Measurements from ENCODE around the gene SCNN1A. TPM values are rescaled to one million over a fixed set of nuclear protein-coding genes. Genes with fewer than 3 reads are reported as not detected.

The SCNN1A gene
- total RNA-seq, result under 0.01 and 0.32 TPM in 2 replicates

DNA sequence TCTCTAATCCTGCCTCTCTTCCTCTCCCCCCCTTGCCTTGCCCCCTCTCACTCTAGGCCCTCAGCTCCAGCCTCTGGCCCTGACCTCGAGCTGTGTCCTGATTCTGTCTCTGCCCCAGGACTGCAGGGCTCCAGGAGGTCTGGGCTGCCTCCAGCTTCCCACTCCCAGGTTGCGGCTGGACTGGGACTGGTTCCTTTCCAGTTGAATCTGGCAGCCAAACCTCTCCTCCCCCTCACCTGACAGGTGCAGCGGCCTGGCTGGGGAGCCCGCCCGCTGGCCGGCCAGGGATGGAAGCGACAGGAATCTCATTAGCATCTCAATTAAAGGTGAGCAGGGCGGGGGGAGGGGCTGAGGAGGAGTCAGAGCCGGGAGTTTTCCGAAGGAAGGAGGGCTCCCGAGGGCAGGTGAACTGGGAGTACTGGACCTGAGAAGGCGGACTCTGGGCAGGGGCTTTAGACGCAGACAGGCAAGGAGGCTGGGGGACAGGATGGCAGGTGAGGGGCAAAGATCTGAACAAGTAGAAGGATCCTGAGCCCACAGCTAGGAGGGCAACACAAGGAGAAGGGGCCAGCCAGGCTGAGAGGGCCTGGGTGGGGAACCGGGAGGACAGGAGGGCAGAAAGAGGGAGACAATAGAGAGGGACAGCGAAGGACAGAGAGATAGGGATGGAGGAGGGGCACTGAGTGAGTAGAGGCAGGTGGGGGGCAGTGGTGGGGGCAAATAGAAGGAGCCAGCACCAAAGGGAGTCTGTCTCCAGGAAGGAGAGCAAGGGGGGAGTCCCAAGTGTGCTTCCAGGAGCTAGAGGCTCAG, at the start of gene SCNN1A:
Gene SCNN1A, minus strand, starts transcription at position 295 of the 810 bp plus-strand sequence. CDS start 780 bp downstream, outside the sequence.
- no peak within 1 kb of the TSS for H3K4me3 ChIP-seq (ENCODE audit: low read depth, low read length)
- no peak for DNase-seq (ENCODE audit: low read depth)
- TF ChIP-seq, protein P1, sequence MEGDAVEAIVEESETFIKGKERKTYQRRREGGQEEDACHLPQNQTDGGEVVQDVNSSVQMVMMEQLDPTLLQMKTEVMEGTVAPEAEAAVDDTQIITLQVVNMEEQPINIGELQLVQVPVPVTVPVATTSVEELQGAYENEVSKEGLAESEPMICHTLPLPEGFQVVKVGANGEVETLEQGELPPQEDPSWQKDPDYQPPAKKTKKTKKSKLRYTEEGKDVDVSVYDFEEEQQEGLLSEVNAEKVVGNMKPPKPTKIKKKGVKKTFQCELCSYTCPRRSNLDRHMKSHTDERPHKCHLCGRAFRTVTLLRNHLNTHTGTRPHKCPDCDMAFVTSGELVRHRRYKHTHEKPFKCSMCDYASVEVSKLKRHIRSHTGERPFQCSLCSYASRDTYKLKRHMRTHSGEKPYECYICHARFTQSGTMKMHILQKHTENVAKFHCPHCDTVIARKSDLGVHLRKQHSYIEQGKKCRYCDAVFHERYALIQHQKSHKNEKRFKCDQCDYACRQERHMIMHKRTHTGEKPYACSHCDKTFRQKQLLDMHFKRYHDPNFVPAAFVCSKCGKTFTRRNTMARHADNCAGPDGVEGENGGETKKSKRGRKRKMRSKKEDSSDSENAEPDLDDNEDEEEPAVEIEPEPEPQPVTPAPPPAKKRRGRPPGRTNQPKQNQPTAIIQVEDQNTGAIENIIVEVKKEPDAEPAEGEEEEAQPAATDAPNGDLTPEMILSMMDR (IDR thresholded peaks at IDR 0.05; ENCODE audit: insufficient read depth, low read depth, low read length), result no peak

DNA sequence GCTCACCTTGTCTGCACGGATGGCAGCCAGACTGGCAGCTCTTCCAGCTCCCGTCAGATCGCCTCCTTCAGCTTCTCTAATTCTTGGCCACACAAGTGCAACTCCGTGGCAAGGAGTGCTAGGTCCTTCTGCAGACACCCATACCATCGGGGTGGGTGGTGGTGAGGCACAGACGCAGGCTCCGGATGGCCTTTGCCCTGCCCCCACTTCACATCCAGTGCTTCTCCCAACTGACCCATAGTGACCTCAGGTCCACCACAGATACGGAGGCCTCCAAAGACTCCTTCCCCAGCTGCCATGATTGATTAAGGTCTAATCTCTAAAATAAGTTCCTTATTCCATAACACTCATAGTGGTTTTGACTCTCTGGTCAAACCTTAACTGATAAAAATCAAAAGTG, 49.5 kb upstream of the SCNN1A start:
- no peak for DNase-seq (ENCODE audit: low read depth)
- TF ChIP-seq, protein P1 (IDR thresholded peaks at IDR 0.05; ENCODE audit: insufficient read depth, low read depth, low read length), result no peak
- H3K4me3 ChIP-seq (ENCODE audit: low read depth, low read length), result no peak overlapping the region

DNA sequence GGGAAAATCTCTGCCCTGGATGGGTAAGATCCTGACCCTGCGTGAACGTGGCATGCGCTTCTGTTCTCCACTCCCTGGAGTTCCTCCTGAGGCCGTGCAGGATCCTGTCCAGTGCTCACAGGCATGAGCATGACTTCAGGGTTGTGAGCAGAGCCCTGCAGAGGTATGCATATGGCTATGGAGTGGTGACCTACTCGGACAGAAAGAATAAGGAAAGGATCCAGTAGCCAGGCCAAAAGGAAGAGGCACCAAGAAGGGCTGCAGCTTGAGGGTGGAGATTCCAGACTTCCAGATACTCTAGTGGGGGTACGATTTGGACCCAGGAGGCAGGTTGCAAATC, 48.6 kb upstream of the SCNN1A start:
- TF ChIP-seq, protein P1 (IDR thresholded peaks at IDR 0.05; ENCODE audit: insufficient read depth, low read depth, low read length), result no peak
- no peak overlapping the region for H3K4me3 ChIP-seq (ENCODE audit: low read depth, low read length)
- no peak for DNase-seq (ENCODE audit: low read depth)

DNA sequence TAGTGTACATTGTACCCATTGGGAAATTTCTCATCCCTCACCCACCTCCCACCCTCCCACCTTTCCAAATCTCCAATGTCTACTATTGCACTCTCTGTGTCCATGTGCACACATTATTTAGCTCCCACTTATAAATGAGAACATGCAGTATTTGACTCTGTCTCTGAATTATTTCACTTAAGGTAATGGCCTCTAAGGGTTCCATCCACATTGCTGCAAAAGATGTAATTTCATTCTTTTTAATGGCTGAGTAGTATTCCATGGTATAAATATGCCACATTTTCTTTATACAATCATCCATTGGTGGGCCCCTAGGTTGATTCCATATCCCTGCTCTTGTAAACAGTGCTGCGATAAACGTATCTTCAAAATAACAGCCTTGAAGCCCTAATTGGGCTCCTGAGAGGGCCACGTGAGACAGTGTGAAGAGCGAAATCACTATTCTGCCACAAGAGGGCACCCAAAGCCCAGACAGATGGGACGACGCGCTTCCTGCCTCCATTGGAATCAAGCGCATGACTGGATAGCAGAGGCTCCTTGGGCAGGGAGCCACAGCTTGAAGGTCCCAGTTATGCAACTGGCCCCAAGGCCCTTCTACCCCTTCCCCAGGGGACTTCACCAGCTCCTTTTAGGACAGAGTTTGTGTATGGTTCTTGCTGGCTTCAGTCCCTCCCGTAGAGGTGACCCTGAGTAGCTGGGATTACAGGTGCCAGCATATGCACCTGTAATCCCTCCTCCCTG, 48.1 kb upstream of the SCNN1A start:
- H3K4me3 ChIP-seq (ENCODE audit: low read depth, low read length), result no peak overlapping the region
- DNase-seq (ENCODE audit: low read depth), result peak; percentile 94
- TF ChIP-seq, protein P1 (IDR thresholded peaks at IDR 0.05; ENCODE audit: insufficient read depth, low read depth, low read length), result peak; percentile 86

DNA sequence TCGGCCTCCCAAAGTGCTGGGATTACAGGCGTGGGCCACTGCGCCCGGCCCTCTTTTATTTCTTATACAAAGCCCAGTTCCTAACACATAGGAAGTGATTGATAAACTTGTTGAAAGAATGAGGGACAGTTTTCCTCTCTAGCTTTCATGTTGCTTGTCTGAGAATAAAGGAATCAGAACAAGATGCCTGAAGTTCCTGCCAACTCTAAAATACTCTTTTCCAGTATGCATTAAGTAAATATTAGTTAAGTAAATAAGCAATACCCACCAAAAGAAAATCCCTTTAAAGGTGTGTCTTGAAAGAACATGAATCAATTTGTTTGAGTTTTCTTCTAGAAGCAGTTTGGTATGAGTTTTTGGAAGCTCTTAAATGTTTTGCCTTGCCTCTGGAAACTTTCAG, 45.0 kb upstream of the SCNN1A start:
- TF ChIP-seq, protein P1 (IDR thresholded peaks at IDR 0.05; ENCODE audit: insufficient read depth, low read depth, low read length), result no peak
- no peak overlapping the region for H3K4me3 ChIP-seq (ENCODE audit: low read depth, low read length)
- DNase-seq (ENCODE audit: low read depth), result no peak

DNA sequence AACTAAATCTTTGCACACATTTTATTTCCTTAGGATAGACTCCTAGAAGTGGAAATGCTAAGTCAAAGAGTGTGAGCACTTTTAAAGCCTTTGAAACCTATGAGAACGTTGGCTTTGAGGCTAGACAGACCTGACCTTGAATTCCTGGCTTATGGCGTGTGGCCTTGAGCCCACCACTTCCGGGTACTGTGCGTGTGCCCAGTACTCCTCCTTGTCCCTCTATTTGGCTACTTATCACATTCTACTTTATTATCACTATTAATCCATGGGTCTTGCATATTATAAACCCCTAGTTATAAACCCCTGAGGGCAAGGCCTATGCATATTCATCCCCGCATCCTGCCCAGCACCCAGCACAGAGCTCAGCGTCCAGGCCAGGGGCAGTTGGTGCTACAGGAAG, 43.4 kb upstream of the SCNN1A start:
- no peak for DNase-seq (ENCODE audit: low read depth)
- TF ChIP-seq, protein P1 (IDR thresholded peaks at IDR 0.05; ENCODE audit: insufficient read depth, low read depth, low read length), result no peak
- no peak overlapping the region for H3K4me3 ChIP-seq (ENCODE audit: low read depth, low read length)

Data from fibroblast of villous mesenchyme (primary cell).